ENCODE data around the gene AMOTL2.

The AMOTL2 gene

GRCh38 chr3:134311693-134312071 lies 62.6 kb downstream of the AMOTL2 start:
- Histone ChIP-seq H3K27me3 (ENCODE audit: insufficient read depth, poor library complexity, severe bottlenecking) (peaks cover 16% of the 10 kb centered on the region), H3K4me3 (replicated peaks; ENCODE audit: insufficient read depth, low read length) (no peak overlapping the region), H3K27ac (replicated peaks) (no peak overlapping the region)
- TF ChIP-seq REST (IDR thresholded peaks at IDR 0.05; ENCODE audit: insufficient replicate concordance, low read depth) (no peak), SPI1 (IDR thresholded peaks at IDR 0.05; ENCODE audit: borderline replicate concordance, low read depth) (no peak), POLR2AphosphoS5 (IDR thresholded peaks at IDR 0.05; ENCODE audit: low read depth) (no peak), GABPA (IDR thresholded peaks at IDR 0.05; ENCODE audit: low read depth) (no peak), CTCF (IDR thresholded peaks at IDR 0.05; ENCODE audit: insufficient read depth, low read length) (no peak)
- no peak for DNase-seq (ENCODE audit: low read depth in 1 of 2, low spot score in 1 of 2)

GRCh38 chr3:134311265-134311664 lies 63.0 kb downstream of the AMOTL2 start:
- no peak overlapping the region for H3K27ac ChIP-seq (replicated peaks)
- DNase-seq (ENCODE audit: low read depth in 1 of 2, low spot score in 1 of 2), result no peak
- TF ChIP-seq SPI1 (IDR thresholded peaks at IDR 0.05; ENCODE audit: borderline replicate concordance, low read depth) (no peak), POLR2AphosphoS5 (IDR thresholded peaks at IDR 0.05; ENCODE audit: low read depth) (no peak), GABPA (IDR thresholded peaks at IDR 0.05; ENCODE audit: low read depth) (no peak), CTCF (IDR thresholded peaks at IDR 0.05; ENCODE audit: insufficient read depth, low read length) (no peak)

GRCh38 chr3:134309987-134310700 lies 64.1 kb downstream of the AMOTL2 start:
- no peak for DNase-seq (ENCODE audit: low read depth in 1 of 2, low spot score in 1 of 2)
- Histone ChIP-seq H3K27me3 (ENCODE audit: insufficient read depth, poor library complexity, severe bottlenecking) (peaks cover 16% of the 10 kb centered on the region), H3K4me3 (replicated peaks; ENCODE audit: insufficient read depth, low read length) (no peak overlapping the region), H3K27ac (replicated peaks) (no peak overlapping the region)
- TF ChIP-seq GABPA (IDR thresholded peaks at IDR 0.05; ENCODE audit: low read depth), result no peak

More at GRCh38 chr3:134311265-134311664, 63.0 kb downstream of the AMOTL2 start:
- H3K4me3 ChIP-seq (replicated peaks; ENCODE audit: insufficient read depth, low read length), result no peak overlapping the region
- H3K27me3 ChIP-seq (ENCODE audit: insufficient read depth, poor library complexity, severe bottlenecking), result peaks cover 16% of the 10 kb centered on the region

GRCh38 chr3:134308350-134308891 lies 65.8 kb downstream of the AMOTL2 start:
- Histone ChIP-seq H3K4me3 (replicated peaks; ENCODE audit: insufficient read depth, low read length) (no peak overlapping the region), H3K27me3 (ENCODE audit: insufficient read depth, poor library complexity, severe bottlenecking) (peaks cover 7% of the 10 kb centered on the region), H3K27ac (replicated peaks) (no peak overlapping the region)
- TF ChIP-seq CTCF (IDR thresholded peaks at IDR 0.05; ENCODE audit: insufficient read depth, low read length) (peak; percentile 98), POLR2AphosphoS5 (IDR thresholded peaks at IDR 0.05; ENCODE audit: low read depth) (no peak)
- DNase-seq (ENCODE audit: low read depth in 1 of 2, low spot score in 1 of 2), result peak; percentile 38 to 65

- Histone ChIP-seq H3K27ac (replicated peaks) (no peak overlapping the region), H3K27me3 (ENCODE audit: insufficient read depth, poor library complexity, severe bottlenecking) (peaks cover 4% of the 10 kb centered on the region), H3K4me3 (replicated peaks; ENCODE audit: insufficient read depth, low read length) (no peak overlapping the region)
- TF ChIP-seq SPI1 (IDR thresholded peaks at IDR 0.05; ENCODE audit: borderline replicate concordance, low read depth), result no peak
- no peak for TF ChIP-seq POLR2AphosphoS5 (IDR thresholded peaks at IDR 0.05; ENCODE audit: low read depth)
- TF ChIP-seq GABPA (IDR thresholded peaks at IDR 0.05; ENCODE audit: low read depth), result no peak
- TF ChIP-seq REST (IDR thresholded peaks at IDR 0.05; ENCODE audit: insufficient replicate concordance, low read depth), result no peak
- TF ChIP-seq CTCF (IDR thresholded peaks at IDR 0.05; ENCODE audit: insufficient read depth, low read length), result no peak
- no peak for DNase-seq (ENCODE audit: low read depth in 1 of 2, low spot score in 1 of 2)
Measured at GRCh38 chr3:134307425-134307824, 66.8 kb downstream of the AMOTL2 start.

Measured in HL-60 (cell line).